Lower leg skin (tissue), 3 donors: Measurements from ENCODE around the gene ASB17.

Source experiments
- POLR2A ChIP-seq, 2 donors: fragments of 450-650 bp; IDR thresholded peaks; one replicate each; pipeline ENCODE4 v1.6.1; 2016 to 2017; ENCODE audit warnings: antibody characterized with exemption in 2 of 2, mild to moderate bottlenecking in 1 of 2, moderate library complexity in 1 of 2
- TF ChIP-seq, protein P1 (sequence below), 3 donors: fragments of 450-650 bp; IDR thresholded peaks; one replicate each; pipeline ENCODE4 v1.5.1; 2016; ENCODE audit warnings: antibody characterized with exemption in 3 of 3, mild to moderate bottlenecking in 3 of 3, moderate library complexity in 2 of 3

DNA sequence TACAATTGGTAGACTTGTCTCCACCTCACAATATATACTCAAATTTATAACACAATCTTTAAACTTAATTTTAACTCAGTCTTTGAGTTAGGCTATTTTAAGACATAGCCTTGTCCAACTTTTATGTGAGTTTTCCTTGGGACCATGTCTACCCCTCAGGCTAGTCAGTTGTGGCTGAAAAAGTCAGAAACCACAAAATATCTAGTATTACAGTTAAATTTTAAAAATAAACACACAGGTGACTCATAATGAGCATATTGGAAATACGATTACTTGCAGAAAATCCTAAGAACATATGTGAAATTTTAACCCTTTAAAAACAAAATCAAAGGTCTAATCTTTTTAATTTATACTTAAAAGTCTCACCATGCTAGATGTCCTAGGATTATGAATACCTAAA is 4.8 kb upstream of the ASB17 start:
- no peak for TF ChIP-seq POLR2A (IDR thresholded peaks at IDR 0.05)
- TF ChIP-seq, protein P1, sequence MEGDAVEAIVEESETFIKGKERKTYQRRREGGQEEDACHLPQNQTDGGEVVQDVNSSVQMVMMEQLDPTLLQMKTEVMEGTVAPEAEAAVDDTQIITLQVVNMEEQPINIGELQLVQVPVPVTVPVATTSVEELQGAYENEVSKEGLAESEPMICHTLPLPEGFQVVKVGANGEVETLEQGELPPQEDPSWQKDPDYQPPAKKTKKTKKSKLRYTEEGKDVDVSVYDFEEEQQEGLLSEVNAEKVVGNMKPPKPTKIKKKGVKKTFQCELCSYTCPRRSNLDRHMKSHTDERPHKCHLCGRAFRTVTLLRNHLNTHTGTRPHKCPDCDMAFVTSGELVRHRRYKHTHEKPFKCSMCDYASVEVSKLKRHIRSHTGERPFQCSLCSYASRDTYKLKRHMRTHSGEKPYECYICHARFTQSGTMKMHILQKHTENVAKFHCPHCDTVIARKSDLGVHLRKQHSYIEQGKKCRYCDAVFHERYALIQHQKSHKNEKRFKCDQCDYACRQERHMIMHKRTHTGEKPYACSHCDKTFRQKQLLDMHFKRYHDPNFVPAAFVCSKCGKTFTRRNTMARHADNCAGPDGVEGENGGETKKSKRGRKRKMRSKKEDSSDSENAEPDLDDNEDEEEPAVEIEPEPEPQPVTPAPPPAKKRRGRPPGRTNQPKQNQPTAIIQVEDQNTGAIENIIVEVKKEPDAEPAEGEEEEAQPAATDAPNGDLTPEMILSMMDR (IDR thresholded peaks at IDR 0.05): no peak
